Heart left ventricle (tissue), 16 donors: ENCODE results near the gene GRIA1. TPM values are rescaled to one million over a fixed set of nuclear protein-coding genes. Genes with fewer than 3 reads are reported as not detected.

ENCODE experiments used
- ATAC-seq, 4 donors: fragments of 200-7000 bp; cut with Tn5 transposase; one replicate each; pipeline ENCODE4 v1.9.1; 2020 to 2022; ENCODE audit warnings: moderate library complexity in 4 of 4, mild to moderate bottlenecking in 3 of 4, moderate number of reproducible peaks in 1 of 4
- DNase-seq, 5 donors: peaks; one replicate each; pipeline ENCODE4 v3.0.0-alpha.2; 2020
- H3K27ac ChIP-seq, 12 donors: fragments of 200-600 bp; sonication (generic) in 4 of 12; one replicate each; pipeline versions ENCODE4 v1.5.0 to v1.8.0; 2016 to 2022; ENCODE audit warnings: mild to moderate bottlenecking in 2 of 12
- H3K27me3 ChIP-seq, 9 donors: fragments of 200-600 bp; sonication (generic) in 2 of 9; one replicate each; pipeline versions ENCODE4 v1.5.1 to v1.8.0; 2016 to 2022; ENCODE audit warnings: mild to moderate bottlenecking in 3 of 9
- H3K36me3 ChIP-seq, 9 donors: fragments of 200-600 bp; sonication (generic) in 2 of 9; one replicate each; pipeline versions ENCODE4 v1.5.0 to v1.8.0; 2018 to 2022; ENCODE audit warnings: mild to moderate bottlenecking in 2 of 9
- H3K4me1 ChIP-seq, 12 donors: fragments of 200-600 bp; sonication (generic) in 4 of 12; one replicate each; pipeline versions ENCODE4 v1.5.0 to v1.8.0; 2016 to 2022; ENCODE audit warnings: mild to moderate bottlenecking in 3 of 12
- H3K4me3 ChIP-seq, 12 donors: fragments of 200-600 bp; sonication (generic) in 4 of 12; one replicate each; pipeline versions ENCODE4 v1.5.0 to v1.8.0; 2017 to 2022; ENCODE audit warnings: mild to moderate bottlenecking in 9 of 12, moderate library complexity in 4 of 12
- H3K9me3 ChIP-seq, 12 donors: fragments of 200-600 bp; sonication (generic) in 4 of 12; one replicate each; pipeline versions ENCODE4 v1.5.0 to v1.8.0; 2016 to 2022; ENCODE audit warnings: mild to moderate bottlenecking in 1 of 12
- POLR2A ChIP-seq, 2 donors: fragments of 450-650 bp; IDR thresholded peaks; one replicate each; pipeline ENCODE4 v1.6.1; 2017; ENCODE audit warnings: antibody characterized with exemption in 2 of 2, mild to moderate bottlenecking in 2 of 2, moderate library complexity in 2 of 2
- WGBS, 4 donors: extraction: QIAGEN DNeasy Blood & Tissue Kit in 2 of 4; methylation state at CpG; one replicate each; pipeline versions ENCODE4 v1.1.5 to v1.1.7; 2013 to 2018; 5-methylcytosine and 5-hydroxymethylcytosine counted together
- intact Hi-C, 10 donors: fragments of 100-400 bp; cut with DNase I; formaldehyde crosslinking; loops; one replicate each; pipeline versions ENCODE4 v1.11.1 to v1.14.2; 2022
- polyA plus RNA-seq, 2 donors: library from polyadenylated mRNA; stranded (reverse); fragments of 200-250 nt; gene quantifications; one replicate each; pipeline ENCODE4 v1.2.3, GENCODE V29; 2013
- total RNA-seq, 9 donors: library from RNA; depleted of rRNA in 2 of 9; stranded (reverse); fragments of >200 nt in 2 of 9; fragmentation: NEBNext Ultra II Directional in 3 of 9; extraction: Animal tissue kit (Norgen Biotek cat#: 25700) in 3 of 9; gene quantifications; one replicate each; pipeline versions ENCODE4 v1.1.0 to v1.2.4, GENCODE V29; 2016 to 2023
- TF ChIP-seq, protein P1 (sequence below), 12 donors: fragments of 200-600 bp; sonication (generic) in 4 of 12; IDR thresholded peaks; one replicate each; pipeline versions ENCODE4 v1.5.0 to v1.8.0; 2018 to 2022; ENCODE audit warnings: antibody characterized with exemption in 12 of 12, mild to moderate bottlenecking in 5 of 12
- donor health status: ischemic (EF 13 %, LVEDD 7.1; RV severe dilation, severe dysfunction).
- donor health status: healthy with polysubstance abuse.
- donor health status: DM: no; HTN: yes; CAD: no.
- donor health status: DM: no; HTN: no; CAD: no.
- donor health status: ischemic (EF 25% LVEDD 6.9; RV normal size, moderate dysfunction).
- donor health status: ischemic (EF 25% LVEDD 5.7; RV mildly dilated, moderate dysfunction).
- donor health status: healthy.
- donor health status: DM: yes; HTN: yes; CAD: no.
- donor health status: ischemic (EF 35%, LVEDD 5.7; RV mildly dilated, moderate dysfunction).
- donor health status: nonischemic (EF 11% LVEDD 7.7; RV severe dilation, severe dysfunction).
- donor health status: DM: yes; HTN: yes; CAD: no.
- donor health status: PGD.
- donor health status: ischemic (EF 29% LVEDD 5.4; RV normal size, mild dysfunction).
- donor health status: nonischemic (EF 23%, LVEDD 6.1; RV moderate dilation, normal function).

GRIA1 gene
- total and polyA plus RNA-seq, 11 donors: 0.07 to 1.5 (median 0.37) TPM; not detected in 3

DNA sequence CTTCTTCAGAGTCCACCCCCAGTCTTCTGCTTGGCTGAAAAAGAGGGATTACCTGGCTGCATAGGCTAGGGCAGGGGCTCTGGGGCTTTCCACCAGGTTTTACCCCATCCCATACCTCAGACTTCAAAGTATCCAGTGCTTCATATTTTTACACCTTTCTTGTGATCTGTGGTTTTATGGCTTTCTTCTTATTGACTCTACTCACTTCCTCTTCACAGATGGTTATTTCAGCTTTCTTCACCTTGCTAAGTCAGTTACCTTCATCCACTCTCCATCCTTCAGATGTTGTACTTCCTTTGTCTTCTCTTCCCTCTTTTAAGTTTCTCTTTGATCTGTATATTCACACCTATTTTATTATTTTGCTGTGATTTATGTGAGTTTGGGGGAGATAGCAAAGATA lies 104.3 kb downstream of the GRIA1 start:
- H3K9me3 ChIP-seq: no peaks in the 10 kb centered on the region
- no peaks in the 10 kb centered on the region for H3K27me3 ChIP-seq
- no peak for TF ChIP-seq POLR2A (IDR thresholded peaks at IDR 0.05)
- TF ChIP-seq, protein P1, sequence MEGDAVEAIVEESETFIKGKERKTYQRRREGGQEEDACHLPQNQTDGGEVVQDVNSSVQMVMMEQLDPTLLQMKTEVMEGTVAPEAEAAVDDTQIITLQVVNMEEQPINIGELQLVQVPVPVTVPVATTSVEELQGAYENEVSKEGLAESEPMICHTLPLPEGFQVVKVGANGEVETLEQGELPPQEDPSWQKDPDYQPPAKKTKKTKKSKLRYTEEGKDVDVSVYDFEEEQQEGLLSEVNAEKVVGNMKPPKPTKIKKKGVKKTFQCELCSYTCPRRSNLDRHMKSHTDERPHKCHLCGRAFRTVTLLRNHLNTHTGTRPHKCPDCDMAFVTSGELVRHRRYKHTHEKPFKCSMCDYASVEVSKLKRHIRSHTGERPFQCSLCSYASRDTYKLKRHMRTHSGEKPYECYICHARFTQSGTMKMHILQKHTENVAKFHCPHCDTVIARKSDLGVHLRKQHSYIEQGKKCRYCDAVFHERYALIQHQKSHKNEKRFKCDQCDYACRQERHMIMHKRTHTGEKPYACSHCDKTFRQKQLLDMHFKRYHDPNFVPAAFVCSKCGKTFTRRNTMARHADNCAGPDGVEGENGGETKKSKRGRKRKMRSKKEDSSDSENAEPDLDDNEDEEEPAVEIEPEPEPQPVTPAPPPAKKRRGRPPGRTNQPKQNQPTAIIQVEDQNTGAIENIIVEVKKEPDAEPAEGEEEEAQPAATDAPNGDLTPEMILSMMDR (IDR thresholded peaks at IDR 0.05): no peak
- ATAC-seq (no peak), DNase-seq (no peak)
- no peak overlapping the region for H3K27ac ChIP-seq
- no peak overlapping the region for H3K4me3 ChIP-seq
- H3K4me1 ChIP-seq: no peaks in the 10 kb centered on the region
- no peaks in the 10 kb centered on the region for H3K36me3 ChIP-seq
- intact Hi-C loops: no loop called here

DNA sequence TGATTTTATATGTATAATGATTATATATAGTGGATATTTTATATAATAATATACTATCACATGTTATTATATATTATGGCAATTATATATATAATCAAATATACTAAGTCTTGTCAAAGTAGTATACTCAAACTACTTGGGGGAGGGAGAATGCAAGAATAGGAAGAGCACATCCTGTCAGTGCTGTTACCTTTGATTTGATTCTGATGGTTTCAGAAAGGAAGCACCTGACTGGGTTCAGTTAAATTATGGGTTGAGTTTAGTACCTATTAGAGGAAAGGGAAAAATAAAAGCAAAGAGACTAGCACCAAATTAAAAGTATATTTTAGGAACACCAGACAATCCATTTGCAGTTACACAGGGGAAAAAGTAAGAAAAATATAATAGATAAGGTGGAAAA lies 107.6 kb downstream of the GRIA1 start:
- Histone ChIP-seq H3K4me3 (no peak overlapping the region), H3K9me3 (no peaks in the 10 kb centered on the region), H3K4me1 (no peaks in the 10 kb centered on the region), H3K27me3 (no peaks in the 10 kb centered on the region), H3K36me3 (no peaks in the 10 kb centered on the region), H3K27ac (no peak overlapping the region)
- intact Hi-C loops: no loop called here
- ATAC-seq (no peak), DNase-seq (no peak)
- TF ChIP-seq, protein P1 (IDR thresholded peaks at IDR 0.05): no peak
- TF ChIP-seq POLR2A (IDR thresholded peaks at IDR 0.05): no peak

DNA sequence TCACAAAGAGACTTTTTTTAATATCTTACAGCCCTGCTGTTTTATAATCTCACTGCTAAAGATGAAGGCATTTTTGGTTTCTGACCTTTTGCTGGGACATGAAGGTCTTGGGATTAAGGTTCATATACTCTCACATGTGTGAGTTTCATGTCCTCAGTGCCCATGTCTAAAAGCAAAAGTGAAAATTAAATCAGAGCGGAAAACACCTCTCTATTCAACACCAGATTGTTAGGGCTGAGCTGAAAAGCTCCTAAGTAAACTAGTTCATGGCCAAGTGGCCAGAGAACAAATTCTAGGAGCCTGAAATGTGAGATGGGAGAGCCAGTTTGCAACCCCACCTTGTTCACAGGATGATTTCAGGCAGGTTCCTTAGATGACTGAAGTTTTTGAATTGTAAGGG lies 110.9 kb downstream of the GRIA1 start:
- no peak overlapping the region for H3K4me3 ChIP-seq
- no peaks in the 10 kb centered on the region for H3K4me1 ChIP-seq
- H3K36me3 ChIP-seq: no peaks in the 10 kb centered on the region
- 63 to 97% (median 91%) methylated on average over 1 of the region's 1 CpG for WGBS, 4 donors
- H3K27me3 ChIP-seq: no peaks in the 10 kb centered on the region
- DNase-seq (no peak), ATAC-seq (no peak)
- TF ChIP-seq, protein P1 (IDR thresholded peaks at IDR 0.05): no peak
- TF ChIP-seq POLR2A (IDR thresholded peaks at IDR 0.05): no peak
- intact Hi-C loops: no loop called here
- H3K27ac ChIP-seq: no peak overlapping the region
- no peaks in the 10 kb centered on the region for H3K9me3 ChIP-seq

DNA sequence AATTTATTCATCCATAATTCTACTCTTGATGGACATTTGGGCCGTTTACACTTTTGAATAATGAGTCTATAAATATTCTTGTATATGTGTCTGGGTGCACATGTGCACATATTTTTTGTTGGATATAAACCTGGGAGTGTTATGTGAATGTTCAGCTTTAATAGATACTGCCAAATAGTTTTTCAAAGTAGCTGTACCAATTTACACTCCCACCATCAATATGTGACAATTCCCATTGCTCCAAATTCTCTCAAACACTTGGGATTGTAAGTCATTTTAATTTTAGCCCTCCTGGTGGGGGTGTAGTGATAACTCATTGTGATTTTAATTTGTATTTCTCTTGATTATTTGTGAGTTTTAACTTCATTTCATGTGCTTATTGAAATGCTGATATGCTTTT lies 114.9 kb downstream of the GRIA1 start:
- TF ChIP-seq POLR2A (IDR thresholded peaks at IDR 0.05): no peak
- TF ChIP-seq, protein P1 (IDR thresholded peaks at IDR 0.05): no peak
- Histone ChIP-seq H3K4me3 (no peak overlapping the region), H3K4me1 (peaks cover 0 to 7% (median 1%) of the 10 kb centered on the region in 12 donors), H3K9me3 (no peaks in the 10 kb centered on the region), H3K27me3 (no peaks in the 10 kb centered on the region), H3K27ac (no peak overlapping the region), H3K36me3 (no peaks in the 10 kb centered on the region)
- 61 to 80% (median 71%) methylated on average over 1 of the region's 1 CpG for WGBS, 4 donors
- intact Hi-C loops: no loop called here
- DNase-seq: no peak
- no peak for ATAC-seq
